ENCODE results near the gene PFDN6. TPM values are rescaled to one million over a fixed set of nuclear protein-coding genes. Genes with fewer than 3 reads are reported as not detected.

Gene PFDN6
- polyA plus RNA-seq, 1 of the 3 experiments (the other 2 are of a cell fraction), result 182 TPM

DNA sequence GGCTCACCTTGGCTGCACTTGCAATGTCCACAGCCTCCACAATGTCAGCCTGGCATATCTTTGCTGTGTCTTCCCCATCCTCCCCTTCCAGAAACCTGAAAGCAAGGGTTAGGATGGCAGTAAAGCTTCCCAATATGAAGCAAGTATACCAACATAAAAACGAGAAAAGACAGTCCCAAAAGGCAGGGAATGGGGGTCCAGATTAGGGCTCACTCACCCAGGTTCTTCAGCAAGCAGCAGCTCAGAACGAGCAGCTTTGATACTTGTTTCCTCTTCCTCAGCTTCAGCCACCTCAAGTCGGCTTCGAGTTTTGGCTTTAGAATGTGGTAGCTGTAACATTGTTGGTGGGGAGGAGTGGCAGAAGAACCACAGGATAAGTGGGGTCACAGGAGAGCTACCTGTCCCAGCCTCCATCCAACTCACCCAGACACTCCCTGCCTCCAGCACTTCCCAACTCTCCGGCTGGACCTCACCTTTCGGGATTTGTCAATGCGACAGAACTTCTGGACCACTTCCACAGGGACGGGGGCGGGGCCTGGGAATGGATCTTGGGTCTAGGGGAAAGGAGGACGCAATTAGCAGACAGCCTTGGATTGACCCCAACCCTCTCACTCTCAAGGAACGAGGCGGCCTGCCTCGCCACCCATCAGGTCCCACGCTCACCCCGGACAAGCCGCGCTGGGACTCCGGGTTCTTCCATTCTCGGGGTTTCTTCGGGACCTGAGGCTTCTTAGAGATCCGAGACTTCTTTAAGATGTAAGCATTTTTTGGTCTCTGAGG is 1.1 kb upstream of the PFDN6 start:
- peaks cover 5 to 23% of the 10 kb centered on the region in 2 experiments; a peak in 3 of 4 replicates for H3K4me1 ChIP-seq (ENCODE audit: control insufficient read depth in 1 of 2, insufficient read depth in 2 of 2, low read depth in 1 of 2, low read length in 1 of 2)
- H3F3A ChIP-seq (replicated peaks; ENCODE audit: insufficient read depth), result peaks cover 6% of the 10 kb centered on the region
- peak overlapping the region; percentile 78 to 96 for H3K4me3 ChIP-seq (ENCODE audit: low read depth in 2 of 2, low read length in 1 of 2)
- H2AFZ ChIP-seq (ENCODE audit: low read depth), result peak overlapping the region; percentile 55
- ChIA-PET POLR2A (interaction anchor here (1.9 to 3.6 kb wide), 4 partner anchors 11 to 316 kb away, joined by 8 to 58 read pairs (median 24); partner anchors contain the start of genes B3GALT4, RGL2, RPS18 and VPS52), CTCF (interaction anchor here (1.1 to 4.4 kb wide), 5 partner anchors 10 to 138 kb away, joined by 3 to 49 read pairs (median 9); partner anchors contain the start of genes B3GALT4 and RGL2)
- H3K79me2 ChIP-seq (ENCODE audit: insufficient read depth), result peaks cover 61% of the 10 kb centered on the region
- peak; percentile 36 for DNase-seq
- no peaks in the 10 kb centered on the region for H3K9me3 ChIP-seq
- H3K27me3 ChIP-seq (ENCODE audit: insufficient read depth), result no peaks in the 10 kb centered on the region
- H3K4me2 ChIP-seq, result peak overlapping the region; percentile 96
- TF ChIP-seq SMC3 (IDR thresholded peaks at IDR 0.05; ENCODE audit: low read depth, low read length), result no peak
- TF ChIP-seq GATA2 (CRISPR knock-in tag; IDR thresholded peaks at IDR 0.05), result no peak
- no peak for TF ChIP-seq USF2 (IDR thresholded peaks at IDR 0.05; ENCODE audit: borderline replicate concordance, low read depth, low read length)
- H4K20me1 ChIP-seq (ENCODE audit: insufficient read depth), result 0 out of 2 replicates have a peak, but pooled peaks cover 3% of the 10 kb centered on the region
- WGBS (ENCODE audit: low lambda C conversion rate), result 4% methylated on average over 20 of the region's 21 CpGs
- no peaks in the 10 kb centered on the region for H3K9me2 ChIP-seq
- H3K9ac ChIP-seq, result peak overlapping the region; percentile 80
- H3K36me3 ChIP-seq (replicated peaks in 1 of 2; ENCODE audit: control insufficient read depth in 1 of 2, insufficient read depth in 2 of 2, low read length in 1 of 2), result peaks cover 34 to 56% of the 10 kb centered on the region in 2 experiments
- H3K27ac ChIP-seq (ENCODE audit: low read depth in 2 of 2, low read length in 1 of 2), result peak overlapping the region; percentile 40 to 91; a peak in 3 of 4 replicates

GRCh38 chr6:33289784-33290315 is 449 bp downstream of the PFDN6 start:
- TF ChIP-seq CHD2 (IDR thresholded peaks at IDR 0.05; ENCODE audit: low read length, partially characterized antibody) (no peak), JUND (IDR thresholded peaks at IDR 0.05) (no peak)
- Histone ChIP-seq H4K20me1 (ENCODE audit: insufficient read depth) (no peaks in the 10 kb centered on the region), H3F3A (replicated peaks; ENCODE audit: insufficient read depth) (peaks cover 6% of the 10 kb centered on the region), H3K79me2 (ENCODE audit: insufficient read depth) (peaks cover 53% of the 10 kb centered on the region), H3K4me3 (ENCODE audit: low read depth in 2 of 2, low read length in 1 of 2) (peak overlapping the region; percentile 78 to 96), H3K36me3 (replicated peaks in 1 of 2; ENCODE audit: control insufficient read depth in 1 of 2, insufficient read depth in 2 of 2, low read length in 1 of 2) (peaks cover 34 to 62% of the 10 kb centered on the region in 2 experiments), H3K27me3 (ENCODE audit: insufficient read depth) (no peaks in the 10 kb centered on the region), H3K4me1 (ENCODE audit: control insufficient read depth in 1 of 2, insufficient read depth in 2 of 2, low read depth in 1 of 2, low read length in 1 of 2) (peaks cover 5 to 28% of the 10 kb centered on the region in 2 experiments; a peak in 3 of 4 replicates), H3K9me2 (no peaks in the 10 kb centered on the region), H2AFZ (ENCODE audit: low read depth) (no peak overlapping the region), H3K9me3 (no peaks in the 10 kb centered on the region), H3K9ac (peak overlapping the region; percentile 80), H3K27ac (ENCODE audit: low read depth in 2 of 2, low read length in 1 of 2) (peak overlapping the region; percentile 40 to 91; a peak in 3 of 4 replicates), H3K4me2 (peak overlapping the region; percentile 96)
- ChIA-PET CTCF (interaction anchor here (1.7 to 4.4 kb wide), 3 partner anchors 10 to 136 kb away, joined by 9 to 49 read pairs (median 11); partner anchors contain the start of genes B3GALT4 and RGL2), POLR2A (interaction anchor here (1.7 to 3.6 kb wide), 6 partner anchors 8 to 318 kb away, joined by 4 to 58 read pairs (median 14); partner anchors contain the start of genes B3GALT4, RGL2, RPS18 and VPS52)
- peak; percentile 45 for DNase-seq
- WGBS (ENCODE audit: low lambda C conversion rate), result under 1% methylated on average over 10 of the region's 14 CpGs

- H3K79me2 ChIP-seq (ENCODE audit: insufficient read depth), result peaks cover 52% of the 10 kb centered on the region
- no peaks in the 10 kb centered on the region for H3K27me3 ChIP-seq (ENCODE audit: insufficient read depth)
- H3K4me3 ChIP-seq (ENCODE audit: low read depth in 2 of 2, low read length in 1 of 2), result peak overlapping the region; percentile 78 to 96
- H3K36me3 ChIP-seq (replicated peaks in 1 of 2; ENCODE audit: control insufficient read depth in 1 of 2, insufficient read depth in 2 of 2, low read length in 1 of 2), result peaks cover 34 to 62% of the 10 kb centered on the region in 2 experiments
- peak overlapping the region; percentile 80 for H3K9ac ChIP-seq
- H3K27ac ChIP-seq (ENCODE audit: low read depth in 2 of 2, low read length in 1 of 2), result peak overlapping the region in 1 of 2 experiments; percentile 91; a peak in 1 of 4 replicates
- no peaks in the 10 kb centered on the region for H3K9me3 ChIP-seq
- peaks cover 5 to 28% of the 10 kb centered on the region in 2 experiments; a peak in 3 of 4 replicates for H3K4me1 ChIP-seq (ENCODE audit: control insufficient read depth in 1 of 2, insufficient read depth in 2 of 2, low read depth in 1 of 2, low read length in 1 of 2)
- DNase-seq, result no peak
- no peak overlapping the region for H2AFZ ChIP-seq (ENCODE audit: low read depth)
- ChIA-PET CTCF (interaction anchor here (1.5 to 4.4 kb wide), 3 partner anchors 9 to 136 kb away, joined by 4 to 49 read pairs (median 9); partner anchors contain the start of gene B3GALT4), POLR2A (interaction anchor here (1.7 to 3.6 kb wide), 5 partner anchors 9 to 319 kb away, joined by 4 to 58 read pairs (median 8); partner anchors contain the start of genes B3GALT4, RGL2 and ZBTB22)
- no peaks in the 10 kb centered on the region for H4K20me1 ChIP-seq (ENCODE audit: insufficient read depth)
- WGBS (ENCODE audit: low lambda C conversion rate), result 53% methylated on average over 7 of the region's 7 CpGs
- H3F3A ChIP-seq (replicated peaks; ENCODE audit: insufficient read depth), result peaks cover 3% of the 10 kb centered on the region
- no peaks in the 10 kb centered on the region for H3K9me2 ChIP-seq
- peak overlapping the region; percentile 96 for H3K4me2 ChIP-seq
- TF ChIP-seq YY1 (IDR thresholded peaks at IDR 0.05; ENCODE audit: low read depth) (no peak), PBX3 (IDR thresholded peaks at IDR 0.05) (no peak), MXI1 (IDR thresholded peaks at IDR 0.05; ENCODE audit: low read depth, low read length) (no peak), IRF3 (IDR thresholded peaks at IDR 0.05; ENCODE audit: low read depth, low read length) (no peak), POLR2AphosphoS5 (IDR thresholded peaks at IDR 0.05; ENCODE audit: low read depth, low read length) (no peak; the same call in 1 of the 2 replicates), FOSL2 (IDR thresholded peaks at IDR 0.05; ENCODE audit: borderline replicate concordance, low read depth) (no peak)
Observed at GRCh38 chr6:33290459-33290858, 1.1 kb downstream of the PFDN6 start.

Data from SK-N-SH (cell line).